OCI-LY7 (cell line): ENCODE measurements around the gene RAB17. TPM values are rescaled to one million over a fixed set of nuclear protein-coding genes. Genes with fewer than 3 reads are reported as not detected.

Experiments
- BruUV-seq: library from RNA; stranded (reverse); fragments of 400-500 nt; replicated peaks from 2 replicates; lab custom pipeline; 2021; lab: Mats Ljungman, UMichigan
- CTCF ChIA-PET: fragments of 300-600 bp; sonication (Branson Sonifier 250); formaldehyde crosslinking; loops from one replicate; lab custom pipeline; 2022; ENCODE audit warnings: antibody characterized with exemption; ENCODE audit not compliant: unreplicated experiment; lab: Charles Lee
- POLR2A ChIA-PET: fragments of 300-600 bp; sonication (Branson Sonifier 250); formaldehyde crosslinking; loops from one replicate; lab custom pipeline; 2022; ENCODE audit warnings: antibody characterized with exemption; lab: Charles Lee
- DNase-seq: peaks from one replicate; pipeline ENCODE4 v3.0.0-alpha.2; 2015; ENCODE audit warnings: low spot score
- H2AFZ ChIP-seq: fragments of 200-600 bp; sonication (generic), shearing (Covaris generic); 2 replicates; pipeline ENCODE4 v1.6.1; 2014; ENCODE audit warnings: mild to moderate bottlenecking, antibody characterized with exemption, low read length, moderate library complexity
- H3K27ac ChIP-seq: fragments of 200-600 bp; sonication (generic); 2 replicates; pipeline ENCODE4 v1.5.1; 2014; ENCODE audit warnings: mixed run types, low read depth, mild to moderate bottlenecking, moderate library complexity, low read length, inconsistent platforms; ENCODE audit not compliant: poor library complexity, severe bottlenecking
- H3K36me3 ChIP-seq: fragments of 200-600 bp; sonication (generic); 2 replicates; pipeline ENCODE4 v1.6.1; 2014; ENCODE audit warnings: mild to moderate bottlenecking, antibody characterized with exemption, low read length, moderate library complexity, mixed read lengths; ENCODE audit not compliant: insufficient read depth
- H3K4me1 ChIP-seq: fragments of 200-600 bp; sonication (generic); 2 replicates; pipeline ENCODE4 v1.5.1; 2014; ENCODE audit warnings: mild to moderate bottlenecking, low read length; ENCODE audit not compliant: insufficient read depth, poor library complexity, severe bottlenecking
- H3K4me2 ChIP-seq: fragments of 200-600 bp; sonication (generic); 2 replicates; pipeline ENCODE4 v1.6.1; 2014; ENCODE audit warnings: mild to moderate bottlenecking, low read length
- H3K4me3 ChIP-seq: fragments of 200-600 bp; sonication (generic); 2 replicates; pipeline ENCODE4 v1.5.1; 2014; ENCODE audit warnings: mild to moderate bottlenecking, low read depth, low read length; ENCODE audit not compliant: poor library complexity, severe bottlenecking
- H3K79me2 ChIP-seq: fragments of 200-600 bp; sonication (generic); 2 replicates; pipeline ENCODE4 v1.6.1; 2016; ENCODE audit warnings: low read depth, mild to moderate bottlenecking, low read length, moderate library complexity, mixed read lengths; ENCODE audit not compliant: insufficient read depth
- H3K9me2 ChIP-seq: fragments of 200-600 bp; sonication (generic); 2 replicates; pipeline ENCODE4 v1.6.1; 2016; ENCODE audit warnings: mild to moderate bottlenecking, low read length, mixed read lengths; ENCODE audit not compliant: insufficient read depth
- H3K9me3 ChIP-seq: fragments of 200-600 bp; sonication (generic); 2 replicates; pipeline ENCODE4 v1.6.1; 2014; ENCODE audit warnings: mild to moderate bottlenecking, mixed run types, low read length, mixed read lengths
- H4K20me1 ChIP-seq: fragments of 200-600 bp; sonication (generic); 2 replicates; pipeline ENCODE4 v1.6.1; 2014; ENCODE audit warnings: mild to moderate bottlenecking, antibody characterized with exemption, low read length, moderate library complexity, mixed read lengths; ENCODE audit not compliant: insufficient read depth
- EZH2phosphoT487 ChIP-seq: fragments of 200-600 bp; sonication (generic); IDR thresholded peaks from 2 replicates; pipeline ENCODE4 v1.6.1; 2018; ENCODE audit warnings: low read depth, borderline replicate concordance, mild to moderate bottlenecking, mixed run types, antibody characterized with exemption, low read length, moderate library complexity, mixed read lengths
- intact Hi-C: fragments of 100-400 bp; cut with micrococcal nuclease; formaldehyde crosslinking; loops from one replicate; pipeline ENCODE4 v1.10.0; 2022; ENCODE audit not compliant: unreplicated experiment
- total RNA-seq, 2 experiments: library from RNA; depleted of rRNA in 1 of 2; stranded (reverse); fragments of >200 nt in 1 of 2; shearing (Covaris generic) in 1 of 2; gene quantifications; 2 replicates each; pipeline ENCODE4 v1.2.3, GENCODE V29; 2014 to 2022
- TF ChIP-seq, protein P1 (sequence below): fragments of 200-600 bp; sonication (generic); conservative IDR thresholded peaks from 2 replicates; pipeline ENCODE4 v1.5.1; 2014; ENCODE audit warnings: mild to moderate bottlenecking, antibody characterized with exemption, low read length, moderate library complexity, mixed read lengths

RAB17 gene
- total RNA-seq, 2 experiments from 2014 or later = not detected

GRCh38 chr2:237603049-237603717 is 12.6 kb upstream of the RAB17 start:
- H3K4me2 ChIP-seq = no peak overlapping the region
- no peaks in the 10 kb centered on the region for H3K9me2 ChIP-seq
- no peaks in the 10 kb centered on the region for H3K36me3 ChIP-seq
- CTCF ChIA-PET = no interaction called here
- intact Hi-C loops = no loop called here
- H2AFZ ChIP-seq = peak overlapping the region; percentile 41; the same call in 1 of the 2 replicates
- no TSS peak for BruUV-seq
- H3K4me3 ChIP-seq = no peak overlapping the region
- no peaks in the 10 kb centered on the region for H4K20me1 ChIP-seq
- no peak for DNase-seq
- H3K4me1 ChIP-seq = peaks cover 14% of the 10 kb centered on the region
- no peaks in the 10 kb centered on the region for H3K79me2 ChIP-seq
- POLR2A ChIA-PET = interaction anchor here (1.5 kb wide), 1 partner anchor 31 kb away, joined by 3 read pairs; no protein-coding TSS in a partner anchor
- TF ChIP-seq EZH2phosphoT487 = no peak
- TF ChIP-seq, protein P1, sequence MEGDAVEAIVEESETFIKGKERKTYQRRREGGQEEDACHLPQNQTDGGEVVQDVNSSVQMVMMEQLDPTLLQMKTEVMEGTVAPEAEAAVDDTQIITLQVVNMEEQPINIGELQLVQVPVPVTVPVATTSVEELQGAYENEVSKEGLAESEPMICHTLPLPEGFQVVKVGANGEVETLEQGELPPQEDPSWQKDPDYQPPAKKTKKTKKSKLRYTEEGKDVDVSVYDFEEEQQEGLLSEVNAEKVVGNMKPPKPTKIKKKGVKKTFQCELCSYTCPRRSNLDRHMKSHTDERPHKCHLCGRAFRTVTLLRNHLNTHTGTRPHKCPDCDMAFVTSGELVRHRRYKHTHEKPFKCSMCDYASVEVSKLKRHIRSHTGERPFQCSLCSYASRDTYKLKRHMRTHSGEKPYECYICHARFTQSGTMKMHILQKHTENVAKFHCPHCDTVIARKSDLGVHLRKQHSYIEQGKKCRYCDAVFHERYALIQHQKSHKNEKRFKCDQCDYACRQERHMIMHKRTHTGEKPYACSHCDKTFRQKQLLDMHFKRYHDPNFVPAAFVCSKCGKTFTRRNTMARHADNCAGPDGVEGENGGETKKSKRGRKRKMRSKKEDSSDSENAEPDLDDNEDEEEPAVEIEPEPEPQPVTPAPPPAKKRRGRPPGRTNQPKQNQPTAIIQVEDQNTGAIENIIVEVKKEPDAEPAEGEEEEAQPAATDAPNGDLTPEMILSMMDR = no peak
- H3K27ac ChIP-seq = no peak overlapping the region
- H3K9me3 ChIP-seq = no peaks in the 10 kb centered on the region

GRCh38 chr2:237602409-237602808 is 11.9 kb upstream of the RAB17 start:
- no TSS peak for BruUV-seq
- H3K4me3 ChIP-seq = no peak overlapping the region
- CTCF ChIA-PET = no interaction called here
- TF ChIP-seq EZH2phosphoT487 = no peak
- TF ChIP-seq, protein P1 = no peak
- H2AFZ ChIP-seq = no peak overlapping the region
- H3K4me2 ChIP-seq = no peak overlapping the region
- no peaks in the 10 kb centered on the region for H4K20me1 ChIP-seq
- POLR2A ChIA-PET = interaction anchor here (1.5 kb wide), 1 partner anchor 32 kb away, joined by 3 read pairs; no protein-coding TSS in a partner anchor
- no peak for DNase-seq
- no peaks in the 10 kb centered on the region for H3K9me2 ChIP-seq
- peaks cover 14% of the 10 kb centered on the region for H3K4me1 ChIP-seq
- no peaks in the 10 kb centered on the region for H3K36me3 ChIP-seq
- no peaks in the 10 kb centered on the region for H3K9me3 ChIP-seq
- H3K79me2 ChIP-seq = no peaks in the 10 kb centered on the region
- intact Hi-C loops = no loop called here
- H3K27ac ChIP-seq = no peak overlapping the region
